22Rv1 (cell line): Measurements from ENCODE around the gene LAMB4.

Experiments
- H3K27ac ChIP-seq: fragments of 450-650 bp; 2 replicates; pipeline ENCODE4 v1.5.1; 2017
- CTCF ChIP-seq: fragments of 450-650 bp; IDR thresholded peaks from 2 replicates; pipeline ENCODE4 v1.5.1; 2017; ENCODE audit warnings: mild to moderate bottlenecking
- ZFX ChIP-seq: fragments of 450-650 bp; IDR thresholded peaks from 2 replicates; pipeline ENCODE4 v1.6.1; 2017; ENCODE audit warnings: antibody characterized with exemption, borderline replicate concordance

Gene LAMB4

GRCh38 chr7:108094346-108094745 is 35.8 kb downstream of the LAMB4 start:
- peak overlapping the region; percentile 91 for H3K27ac ChIP-seq
- TF ChIP-seq ZFX, result no peak
- TF ChIP-seq CTCF, result no peak

- peak overlapping the region; percentile 91 for H3K27ac ChIP-seq
- TF ChIP-seq CTCF, result no peak
- TF ChIP-seq ZFX, result no peak
Observed at GRCh38 chr7:108093851-108094331, 36.3 kb downstream of the LAMB4 start.

GRCh38 chr7:108093341-108093740 is 36.8 kb downstream of the LAMB4 start:
- no peak overlapping the region for H3K27ac ChIP-seq

GRCh38 chr7:108091461-108091831 is 38.7 kb downstream of the LAMB4 start:
- peak overlapping the region; percentile 40 for H3K27ac ChIP-seq
- TF ChIP-seq ZFX (no peak), CTCF (no peak)

More at GRCh38 chr7:108093341-108093740, 36.8 kb downstream of the LAMB4 start:
- TF ChIP-seq ZFX (no peak), CTCF (no peak)

GRCh38 chr7:108090791-108091460 is 39.2 kb downstream of the LAMB4 start:
- no peak for TF ChIP-seq ZFX
- no peak for TF ChIP-seq CTCF
- H3K27ac ChIP-seq, result peak overlapping the region; percentile 40

GRCh38 chr7:108089381-108089780 is 40.8 kb downstream of the LAMB4 start:
- no peak overlapping the region for H3K27ac ChIP-seq
- no peak for TF ChIP-seq ZFX
- TF ChIP-seq CTCF, result no peak

- TF ChIP-seq CTCF, result no peak
- TF ChIP-seq ZFX, result no peak
- no peak overlapping the region for H3K27ac ChIP-seq
Observed at GRCh38 chr7:108088729-108089128, 41.4 kb downstream of the LAMB4 start.
